Peyer's patch (tissue), 4 donors: Measurements from ENCODE around the gene MACC1.

Experiments used
- CTCF ChIP-seq, 6 experiments: fragments of 450-650 bp in 4 of 6; fragments of 200-600 bp in 2 of 6; sonication (generic) in 1 of 6; IDR thresholded peaks; one replicate each; pipeline ENCODE4 v1.5.1; 2017 to 2019; ENCODE audit warnings: antibody characterized with exemption in 6 of 6, mild to moderate bottlenecking in 3 of 6, moderate library complexity in 1 of 6
- POLR2A ChIP-seq, 2 donors: fragments of 450-650 bp; IDR thresholded peaks; one replicate each; pipeline ENCODE4 v1.5.1; 2017; ENCODE audit warnings: antibody characterized with exemption in 2 of 2, mild to moderate bottlenecking in 2 of 2, moderate library complexity in 2 of 2

GRCh38 chr7:20211376-20211775, 5.8 kb downstream of the MACC1 start:
- TF ChIP-seq CTCF (IDR thresholded peaks at IDR 0.05) (no peak), POLR2A (IDR thresholded peaks at IDR 0.05) (no peak)
